NCI-H524 treated with DMSO at 0.1 percent for 48 hours (cell line): ENCODE data around the gene SORD.
"Not testable (repeated sequence)": the region's sequence is repeated elsewhere in the genome, so short reads cannot be mapped to it uniquely, and the experiment has no call there.

ENCODE experiments used
- DNase-seq: peaks from one replicate; lab custom pipeline; 2025; lab: John Stamatoyannopoulos, UW

Gene SORD

GRCh38 chr15:45024649-45025048 is 1.7 kb downstream of the SORD start:
- DNase-seq, result not testable (repeated sequence)

- not testable (repeated sequence) for DNase-seq
Observed at GRCh38 chr15:45025627-45026026, 2.6 kb downstream of the SORD start.

GRCh38 chr15:45026651-45027190 is 3.7 kb downstream of the SORD start:
- DNase-seq, result no peak

- DNase-seq, result no peak
Observed at GRCh38 chr15:45027220-45027619, 4.2 kb downstream of the SORD start.

GRCh38 chr15:45030743-45031142 is 7.7 kb downstream of the SORD start:
- no peak for DNase-seq

- not testable (repeated sequence) for DNase-seq
Observed at GRCh38 chr15:45031522-45032028, 8.6 kb downstream of the SORD start.

GRCh38 chr15:45032501-45032900 is 9.5 kb downstream of the SORD start:
- DNase-seq, result not testable (repeated sequence)

GRCh38 chr15:45034087-45034486 is 11.1 kb downstream of the SORD start:
- DNase-seq, result not testable (repeated sequence)

GRCh38 chr15:45034600-45035375 is 11.8 kb downstream of the SORD start:
- DNase-seq, result not testable (repeated sequence)

- not testable (repeated sequence) for DNase-seq
Observed at GRCh38 chr15:45036812-45037781, 14.1 kb downstream of the SORD start.

- DNase-seq, result no peak
Observed at GRCh38 chr15:45037936-45038335, 14.9 kb downstream of the SORD start.

GRCh38 chr15:45040396-45040795 is 17.4 kb downstream of the SORD start:
- not testable (repeated sequence) for DNase-seq

- DNase-seq, result not testable (repeated sequence)
Observed at GRCh38 chr15:45041538-45041937, 18.5 kb downstream of the SORD start.

GRCh38 chr15:45042859-45043258 is 19.9 kb downstream of the SORD start:
- DNase-seq, result not testable (repeated sequence)

- not testable (repeated sequence) for DNase-seq
Observed at GRCh38 chr15:45044270-45044669, 21.3 kb downstream of the SORD start.

- DNase-seq, result not testable (repeated sequence)
Observed at GRCh38 chr15:45048449-45048793, 25.4 kb downstream of the SORD start.

GRCh38 chr15:45048794-45049631 is 26.0 kb downstream of the SORD start:
- no peak for DNase-seq

GRCh38 chr15:45050587-45050986 is 27.6 kb downstream of the SORD start:
- DNase-seq, result no peak

- not testable (repeated sequence) for DNase-seq
Observed at GRCh38 chr15:45052676-45053075, 29.7 kb downstream of the SORD start.

GRCh38 chr15:45058690-45059675 is 36.0 kb downstream of the SORD start:
- not testable (repeated sequence) for DNase-seq
